Mammary epithelial cell (primary cell): Measurements from ENCODE around the gene BCAP31.
"Not testable (repeated sequence)": the region's sequence is repeated elsewhere in the genome, so short reads cannot be mapped to it uniquely, and the experiment has no call there.

ENCODE experiments used
- CTCF ChIP-seq, 2 donors: IDR thresholded peaks in 1 of 2; conservative IDR thresholded peaks in 1 of 2; 2 replicates each; pipeline ENCODE4 v1.5.1; 2011 to 2012; ENCODE audit warnings: inconsistent platforms in 2 of 2, low read length in 2 of 2, mild to moderate bottlenecking in 2 of 2, control low read depth in 1 of 2, low read depth in 1 of 2; ENCODE audit not compliant: insufficient read depth in 1 of 2; ENCODE audit errors: extremely low read depth in 1 of 2
- EZH2 ChIP-seq: IDR thresholded peaks from 2 replicates; pipeline ENCODE4 v1.6.1; 2012; ENCODE audit warnings: low read length, inconsistent platforms, borderline replicate concordance

- not testable (repeated sequence) for TF ChIP-seq CTCF (conservative IDR thresholded peaks at IDR 0.05 in 1 of 2, IDR thresholded peaks at IDR 0.05 in 1 of 2; ENCODE audit: extremely low read depth in 1 of 2, insufficient read depth in 1 of 2, low read depth in 1 of 2, low read length in 2 of 2); EZH2
These were observed 24.3 kb downstream of the BCAP31 start for GRCh38 chrX:153699784-153700371.
